NCI-H524 treated with DMSO at 0.1 percent for 48 hours (cell line): ENCODE results near the gene HMCN2.

Experiments
- DNase-seq: peaks from one replicate; lab custom pipeline; 2025; lab: John Stamatoyannopoulos, UW

HMCN2 gene

GRCh38 chr9:130265431-130266235 lies at the start of gene HMCN2:
TSS of gene HMCN2 (plus strand) at chr9:130265760. CDS start at chr9:130265879, 119 bp downstream.
- DNase-seq, result no peak

GRCh38 chr9:130217838-130218237 lies 47.7 kb upstream of the HMCN2 start:
- no peak for DNase-seq

- peak; percentile 42 for DNase-seq
Measured at GRCh38 chr9:130219661-130220096, 45.9 kb upstream of the HMCN2 start.

GRCh38 chr9:130220352-130220751 lies 45.2 kb upstream of the HMCN2 start:
- DNase-seq, result no peak

GRCh38 chr9:130222833-130223232 lies 42.7 kb upstream of the HMCN2 start:
- DNase-seq, result no peak

GRCh38 chr9:130225071-130225470 lies 40.5 kb upstream of the HMCN2 start:
- DNase-seq, result no peak

- DNase-seq, result no peak
Measured at GRCh38 chr9:130225586-130225985, 40.0 kb upstream of the HMCN2 start.

GRCh38 chr9:130226112-130226511 lies 39.4 kb upstream of the HMCN2 start:
- no peak for DNase-seq

GRCh38 chr9:130227833-130228232 lies 37.7 kb upstream of the HMCN2 start:
- no peak for DNase-seq

- no peak for DNase-seq
Measured at GRCh38 chr9:130229759-130230158, 35.8 kb upstream of the HMCN2 start.

- DNase-seq, result no peak
Measured at GRCh38 chr9:130230631-130231030, 34.9 kb upstream of the HMCN2 start.

GRCh38 chr9:130232899-130233586 lies 32.5 kb upstream of the HMCN2 start:
- DNase-seq, result no peak

GRCh38 chr9:130233587-130233945 lies 32.0 kb upstream of the HMCN2 start:
- DNase-seq, result no peak

GRCh38 chr9:130234340-130235260 lies 31.0 kb upstream of the HMCN2 start:
- DNase-seq, result no peak

GRCh38 chr9:130235558-130236435 lies 29.8 kb upstream of the HMCN2 start:
- no peak for DNase-seq

- DNase-seq, result no peak
Measured at GRCh38 chr9:130236436-130236985, 29.0 kb upstream of the HMCN2 start.

- no peak for DNase-seq
Measured at GRCh38 chr9:130237076-130237475, 28.5 kb upstream of the HMCN2 start.

GRCh38 chr9:130237763-130238524 lies 27.6 kb upstream of the HMCN2 start:
- no peak for DNase-seq

- DNase-seq, result no peak
Measured at GRCh38 chr9:130239363-130239695, 26.2 kb upstream of the HMCN2 start.

GRCh38 chr9:130239741-130240241 lies 25.8 kb upstream of the HMCN2 start:
- no peak for DNase-seq
